ENCODE data around the gene ARHGEF16.

DNA sequence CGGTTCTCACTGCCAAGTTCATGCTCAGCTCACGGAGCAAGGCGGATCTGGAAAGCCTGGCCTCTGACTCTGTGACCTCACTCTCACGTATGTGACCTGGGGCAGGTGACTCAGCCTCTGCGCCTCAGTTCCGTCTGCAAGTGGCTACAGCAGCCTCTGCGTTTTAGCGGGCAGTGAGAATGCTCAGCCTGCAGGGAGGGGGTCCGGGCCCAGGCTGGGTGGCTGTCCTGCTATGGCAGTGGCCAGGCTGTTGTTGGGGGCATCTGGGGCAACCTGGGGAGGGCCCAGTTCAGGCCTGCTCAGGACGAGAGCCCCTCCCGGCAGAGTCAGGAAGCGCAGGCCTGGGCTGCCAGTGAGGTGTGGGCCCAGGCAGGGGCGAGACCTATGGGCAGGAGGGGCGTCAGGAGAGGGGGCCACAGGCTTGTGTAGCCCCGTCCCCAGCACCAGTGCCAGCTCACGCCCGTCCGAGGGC lies 27.9 kb downstream of the ARHGEF16 start:
- TF ChIP-seq, protein P1, sequence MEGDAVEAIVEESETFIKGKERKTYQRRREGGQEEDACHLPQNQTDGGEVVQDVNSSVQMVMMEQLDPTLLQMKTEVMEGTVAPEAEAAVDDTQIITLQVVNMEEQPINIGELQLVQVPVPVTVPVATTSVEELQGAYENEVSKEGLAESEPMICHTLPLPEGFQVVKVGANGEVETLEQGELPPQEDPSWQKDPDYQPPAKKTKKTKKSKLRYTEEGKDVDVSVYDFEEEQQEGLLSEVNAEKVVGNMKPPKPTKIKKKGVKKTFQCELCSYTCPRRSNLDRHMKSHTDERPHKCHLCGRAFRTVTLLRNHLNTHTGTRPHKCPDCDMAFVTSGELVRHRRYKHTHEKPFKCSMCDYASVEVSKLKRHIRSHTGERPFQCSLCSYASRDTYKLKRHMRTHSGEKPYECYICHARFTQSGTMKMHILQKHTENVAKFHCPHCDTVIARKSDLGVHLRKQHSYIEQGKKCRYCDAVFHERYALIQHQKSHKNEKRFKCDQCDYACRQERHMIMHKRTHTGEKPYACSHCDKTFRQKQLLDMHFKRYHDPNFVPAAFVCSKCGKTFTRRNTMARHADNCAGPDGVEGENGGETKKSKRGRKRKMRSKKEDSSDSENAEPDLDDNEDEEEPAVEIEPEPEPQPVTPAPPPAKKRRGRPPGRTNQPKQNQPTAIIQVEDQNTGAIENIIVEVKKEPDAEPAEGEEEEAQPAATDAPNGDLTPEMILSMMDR (IDR thresholded peaks at IDR 0.05), result peak in 3 of 7 experiments; percentile 11 to 13 (median 11)
- TF ChIP-seq POLR2A (IDR thresholded peaks at IDR 0.05) (no peak), EP300 (IDR thresholded peaks at IDR 0.05) (no peak), POLR2AphosphoS5 (IDR thresholded peaks at IDR 0.05) (peak in 1 of 3 donors; percentile 46)
